Liver (tissue), 3 donors: ENCODE data around the gene TNS2.

Experiments used
- CTCF ChIP-seq: fragments of 150-350 bp; IDR thresholded peaks from 2 replicates; pipeline ENCODE4 v1.5.1; 2017; ENCODE audit warnings: improper control_type of control experiment, low read depth, low read length; ENCODE audit not compliant: missing input control
- EGR1 ChIP-seq, 2 donors: IDR thresholded peaks; 2 replicates each; pipeline ENCODE4 v1.6.1; 2016 to 2018; ENCODE audit warnings: antibody characterized with exemption in 2 of 2, low read depth in 2 of 2
- HNF4A ChIP-seq, 2 donors: conservative IDR thresholded peaks; 2 replicates each; pipeline ENCODE4 v1.6.1; 2016; ENCODE audit warnings: antibody characterized with exemption in 2 of 2, mild to moderate bottlenecking in 2 of 2
- RAD21 ChIP-seq, 2 donors: IDR thresholded peaks; 2 replicates each; pipeline ENCODE4 v1.6.1; 2016; ENCODE audit warnings: antibody characterized with exemption in 2 of 2, mild to moderate bottlenecking in 2 of 2
- RXRA ChIP-seq, 2 donors: IDR thresholded peaks; 2 replicates each; pipeline ENCODE4 v1.6.1; 2017 to 2018; ENCODE audit warnings: antibody characterized with exemption in 2 of 2, mild to moderate bottlenecking in 1 of 2
- TAF1 ChIP-seq: conservative IDR thresholded peaks from 2 replicates; pipeline ENCODE4 v1.6.1; 2016; ENCODE audit warnings: antibody characterized with exemption, mild to moderate bottlenecking
- donor health status: healthy.
- donor health status: healthy.

- TF ChIP-seq CTCF (no peak), EGR1 (IDR thresholded peaks at IDR 0.05; ENCODE audit: low read depth in 2 of 2) (no peak), RAD21 (IDR thresholded peaks at IDR 0.05) (no peak), HNF4A (conservative IDR thresholded peaks at IDR 0.05) (no peak), TAF1 (no peak), RXRA (IDR thresholded peaks at IDR 0.05) (no peak)
These were observed 32.8 kb downstream of the TNS2 start for GRCh38 chr12:53082637-53083175.
